ENCODE results near the gene ARHGAP12. TPM values are rescaled to one million over a fixed set of nuclear protein-coding genes. Genes with fewer than 3 reads are reported as not detected.
A peak's percentile ranks its signal among the peaks of the same experiment; 100 is the strongest.

Gene ARHGAP12
- total and polyA plus RNA-seq, 2 donors (not counting 3 experiments of a cell fraction or from before 2014, with no cell fraction given): 5.8 to 19.3 TPM

- DNase-seq (ENCODE audit: low read depth, low spot score) (no peak), FAIRE-seq (no peak)
- CTCF ChIA-PET: interaction anchor here (1.4 to 7.3 kb wide), 3 partner anchors 9 to 84 kb away, joined by 5 to 104 read pairs (median 37); partner anchors contain the start of gene ARHGAP12
- dilution Hi-C loops (cut with MboI; ENCODE audit: extremely low pct_ligation_motif_present, low sequenced_read_pairs): no loop called here
- H4K20me1 ChIP-seq (replicated peaks; ENCODE audit: control insufficient read depth, extremely low read depth, insufficient read depth, low read length): no peaks in the 10 kb centered on the region
- H3K4me2 ChIP-seq (ENCODE audit: insufficient read depth, low read length): no peak overlapping the region
- H3K79me2 ChIP-seq (ENCODE audit: control insufficient read depth, insufficient read depth, low read length): no peaks in the 10 kb centered on the region
- H3K36me3 ChIP-seq (ENCODE audit: control insufficient read depth in 2 of 2, extremely low read depth in 1 of 2, insufficient read depth in 2 of 2, low read length in 2 of 2): no peaks in the 10 kb centered on the region
- H3K27me3 ChIP-seq (ENCODE audit: control insufficient read depth in 2 of 2, insufficient read depth in 2 of 2, low read length in 2 of 2): no peaks in the 10 kb centered on the region
- no peaks in the 10 kb centered on the region for H3K9me1 ChIP-seq (replicated peaks; ENCODE audit: control insufficient read depth, extremely low read depth, insufficient read depth, low read length)
- H3K9ac ChIP-seq (replicated peaks; ENCODE audit: extremely low read depth, insufficient read depth, low read length): no peak overlapping the region
- peak overlapping the region; percentile 76 for H3K27ac ChIP-seq (ENCODE audit: insufficient read depth, low read depth, low read length)
- POLR2A ChIA-PET: no interaction called here
- no peak overlapping the region for H2AFZ ChIP-seq (ENCODE audit: low read depth, low read length)
- H3K4me1 ChIP-seq (ENCODE audit: control insufficient read depth, extremely low read depth, insufficient read depth, low read length): peaks cover 38% of the 10 kb centered on the region
- TF ChIP-seq CTCF (IDR thresholded peaks at IDR 0.05; ENCODE audit: extremely low read depth in 1 of 2, insufficient read depth in 1 of 2, low read depth in 1 of 2, low read length in 2 of 2) (no peak), POLR2AphosphoS5 (IDR thresholded peaks at IDR 0.05; ENCODE audit: insufficient read depth, low read depth, low read length) (no peak), POLR2A (IDR thresholded peaks at IDR 0.05; ENCODE audit: low read depth, low read length) (no peak)
- no TSS peak for BruUV-seq (replicated peaks)
- intact Hi-C loops (cut with micrococcal nuclease): loop anchor here (5.0 kb wide), 1 partner anchor 62 kb away; no protein-coding TSS in a partner anchor
- no peaks in the 10 kb centered on the region for H3K9me3 ChIP-seq (replicated peaks; ENCODE audit: control insufficient read depth, insufficient read depth, low read length)
- no peak overlapping the region for H3K4me3 ChIP-seq (replicated peaks in 1 of 3; ENCODE audit: insufficient read depth in 1 of 3, low read depth in 1 of 3, low read length in 3 of 3)
Observed at GRCh38 chr10:31945392-31945791, 16.8 kb upstream of the ARHGAP12 start.

- Histone ChIP-seq H3K27me3 (ENCODE audit: control insufficient read depth in 2 of 2, insufficient read depth in 2 of 2, low read length in 2 of 2) (no peaks in the 10 kb centered on the region), H3K27ac (ENCODE audit: insufficient read depth, low read depth, low read length) (peak overlapping the region; percentile 76), H4K20me1 (replicated peaks; ENCODE audit: control insufficient read depth, extremely low read depth, insufficient read depth, low read length) (no peaks in the 10 kb centered on the region), H3K79me2 (ENCODE audit: control insufficient read depth, insufficient read depth, low read length) (no peaks in the 10 kb centered on the region), H3K36me3 (ENCODE audit: control insufficient read depth in 2 of 2, extremely low read depth in 1 of 2, insufficient read depth in 2 of 2, low read length in 2 of 2) (no peaks in the 10 kb centered on the region), H3K9me3 (replicated peaks; ENCODE audit: control insufficient read depth, insufficient read depth, low read length) (no peaks in the 10 kb centered on the region), H2AFZ (ENCODE audit: low read depth, low read length) (no peak overlapping the region), H3K4me2 (ENCODE audit: insufficient read depth, low read length) (peak overlapping the region; percentile 57), H3K4me3 (replicated peaks in 1 of 3; ENCODE audit: insufficient read depth in 1 of 3, low read depth in 1 of 3, low read length in 3 of 3) (no peak overlapping the region), H3K4me1 (ENCODE audit: control insufficient read depth, extremely low read depth, insufficient read depth, low read length) (peaks cover 46% of the 10 kb centered on the region), H3K9me1 (replicated peaks; ENCODE audit: control insufficient read depth, extremely low read depth, insufficient read depth, low read length) (no peaks in the 10 kb centered on the region), H3K9ac (replicated peaks; ENCODE audit: extremely low read depth, insufficient read depth, low read length) (no peak overlapping the region)
- CTCF ChIA-PET: interaction anchor here (1.1 to 7.3 kb wide), 4 partner anchors 8 to 82 kb away, joined by 3 to 104 read pairs (median 21); partner anchors contain the start of gene ARHGAP12
- dilution Hi-C loops (cut with MboI; ENCODE audit: extremely low pct_ligation_motif_present, low sequenced_read_pairs): no loop called here
- intact Hi-C loops (cut with micrococcal nuclease): no loop called here
- TF ChIP-seq POLR2A (IDR thresholded peaks at IDR 0.05; ENCODE audit: low read depth, low read length) (no peak), JUN (IDR thresholded peaks at IDR 0.05; ENCODE audit: borderline replicate concordance, insufficient read depth, insufficient read length, low read depth) (no peak), EZH2 (IDR thresholded peaks at IDR 0.05; ENCODE audit: borderline replicate concordance, low read depth, low read length, severe bottlenecking) (no peak), GATA2 (IDR thresholded peaks at IDR 0.05; ENCODE audit: insufficient read depth, insufficient read length, low read depth, low read length) (no peak), MYC (IDR thresholded peaks at IDR 0.05; ENCODE audit: low read depth, low read length) (no peak), CTCF (IDR thresholded peaks at IDR 0.05; ENCODE audit: extremely low read depth in 1 of 2, insufficient read depth in 1 of 2, low read depth in 1 of 2, low read length in 2 of 2) (no peak)
- no TSS peak for BruUV-seq (replicated peaks)
- FAIRE-seq: no peak
- DNase-seq (ENCODE audit: low read depth, low spot score): no peak
- POLR2A ChIA-PET: no interaction called here
Observed at GRCh38 chr10:31944071-31944433, 15.4 kb upstream of the ARHGAP12 start.

Measured in endothelial cell of umbilical vein (primary cell).